Upper lobe of left lung (tissue), 6 donors: Measurements from ENCODE around the gene KIF26B. TPM values are rescaled to one million over a fixed set of nuclear protein-coding genes. Genes with fewer than 3 reads are reported as not detected.

Experiments
- ATAC-seq, 2 donors: fragments of 200-7000 bp; cut with Tn5 transposase; one replicate each; pipeline ENCODE4 v1.9.1; 2022; ENCODE audit warnings: mild to moderate bottlenecking in 2 of 2, moderate library complexity in 2 of 2; ENCODE audit not compliant: low FRiP score in 2 of 2
- DNase-seq, 2 donors: peaks; one replicate each; pipeline ENCODE4 v3.0.0-alpha.2; 2019 to 2020
- H3K27ac ChIP-seq, 4 donors: fragments of 200-600 bp; sonication (generic); one replicate each; pipeline ENCODE4 v1.5.1; 2016 to 2019
- H3K27me3 ChIP-seq, 4 donors: fragments of 200-600 bp; sonication (generic); one replicate each; pipeline ENCODE4 v1.5.1; 2017 to 2019
- H3K36me3 ChIP-seq, 4 donors: fragments of 200-600 bp; sonication (generic); one replicate each; pipeline ENCODE4 v1.5.1; 2016 to 2019
- H3K4me1 ChIP-seq, 4 donors: fragments of 200-600 bp; sonication (generic); one replicate each; pipeline ENCODE4 v1.5.1; 2018 to 2019
- H3K4me3 ChIP-seq, 4 donors: fragments of 200-600 bp; sonication (generic); one replicate each; pipeline ENCODE4 v1.5.1; 2017 to 2019; ENCODE audit warnings: mild to moderate bottlenecking in 2 of 4, moderate library complexity in 1 of 4
- H3K9me3 ChIP-seq, 4 donors: fragments of 200-600 bp; sonication (generic); one replicate each; pipeline ENCODE4 v1.5.1; 2018 to 2019
- CTCF ChIP-seq, 6 experiments: fragments of 450-650 bp in 4 of 6; fragments of 200-600 bp in 2 of 6; sonication (generic) in 2 of 6; IDR thresholded peaks; one replicate each; pipeline ENCODE4 v1.5.1; 2016 to 2019; ENCODE audit warnings: antibody characterized with exemption in 6 of 6
- EP300 ChIP-seq, 4 donors: sonication (generic); formaldehyde crosslinking; IDR thresholded peaks; one replicate each; pipeline ENCODE4 v1.5.1; 2017; ENCODE audit warnings: antibody characterized with exemption in 4 of 4, control low read depth in 2 of 4
- POLR2A ChIP-seq, 4 donors: fragments of 450-650 bp; IDR thresholded peaks; one replicate each; pipeline ENCODE4 v1.5.1; 2016 to 2017; ENCODE audit warnings: antibody characterized with exemption in 4 of 4, mild to moderate bottlenecking in 2 of 4
- POLR2AphosphoS5 ChIP-seq, 2 donors: sonication (generic); formaldehyde crosslinking; IDR thresholded peaks; one replicate each; pipeline ENCODE4 v1.5.1; 2017; ENCODE audit warnings: antibody characterized with exemption in 2 of 2
- WGBS, 2 donors: methylation state at CpG; one replicate each; pipeline ENCODE4 v1.1.5; 2017 to 2018; 5-methylcytosine and 5-hydroxymethylcytosine counted together
- total RNA-seq, 6 donors: library from RNA; depleted of rRNA in 4 of 6; stranded (reverse); fragments of >200 nt in 4 of 6; gene quantifications; one replicate each; pipeline versions ENCODE4 v1.1.0 to v1.2.1, GENCODE V29; 2016 to 2021
- donor health status: DM: no; HTN: no; CAD: no; lungs with moderate emphysema.
- donor health status: DM: no; HTN: yes; CAD: no; lungs with severe emphysema.

KIF26B gene
- total RNA-seq, 6 donors from 2014 or later, result 1.2 to 4.3 (median 2.1) TPM

GRCh38 chr1:245373131-245373530 lies 218.3 kb downstream of the KIF26B start:
- ATAC-seq (no peak), DNase-seq (no peak)
- TF ChIP-seq CTCF (IDR thresholded peaks at IDR 0.05) (no peak), EP300 (IDR thresholded peaks at IDR 0.05) (no peak), POLR2AphosphoS5 (IDR thresholded peaks at IDR 0.05) (no peak), POLR2A (IDR thresholded peaks at IDR 0.05) (no peak)
- no peaks in the 10 kb centered on the region for H3K27me3 ChIP-seq
- H3K9me3 ChIP-seq, result no peaks in the 10 kb centered on the region
- no peaks in the 10 kb centered on the region for H3K4me1 ChIP-seq
- H3K4me3 ChIP-seq, result no peak overlapping the region
- no peaks in the 10 kb centered on the region for H3K36me3 ChIP-seq
- 73 to 86% methylated on average over 4 of the region's 4 CpGs for WGBS, 2 donors
- no peak overlapping the region for H3K27ac ChIP-seq

- no peaks in the 10 kb centered on the region for H3K9me3 ChIP-seq
- no peak overlapping the region for H3K27ac ChIP-seq
- ATAC-seq, result no peak
- no peaks in the 10 kb centered on the region for H3K4me1 ChIP-seq
- no peak for DNase-seq
- no peak overlapping the region for H3K4me3 ChIP-seq
- TF ChIP-seq EP300 (IDR thresholded peaks at IDR 0.05) (no peak), POLR2A (IDR thresholded peaks at IDR 0.05) (no peak), CTCF (IDR thresholded peaks at IDR 0.05) (no peak), POLR2AphosphoS5 (IDR thresholded peaks at IDR 0.05) (no peak)
- 86 to 89% methylated on average over 12 of the region's 12 CpGs for WGBS, 2 donors
- no peaks in the 10 kb centered on the region for H3K36me3 ChIP-seq
- H3K27me3 ChIP-seq, result no peaks in the 10 kb centered on the region
Measured at GRCh38 chr1:245375789-245376460, 221.1 kb downstream of the KIF26B start.

- ATAC-seq (no peak), DNase-seq (no peak)
- H3K27ac ChIP-seq, result no peak overlapping the region
- H3K4me1 ChIP-seq, result no peaks in the 10 kb centered on the region
- 78 to 82% methylated on average over 5 of the region's 5 CpGs for WGBS, 2 donors
- no peak for TF ChIP-seq CTCF (IDR thresholded peaks at IDR 0.05)
- no peak for TF ChIP-seq EP300 (IDR thresholded peaks at IDR 0.05)
- no peak for TF ChIP-seq POLR2AphosphoS5 (IDR thresholded peaks at IDR 0.05)
- no peak for TF ChIP-seq POLR2A (IDR thresholded peaks at IDR 0.05)
- H3K9me3 ChIP-seq, result no peaks in the 10 kb centered on the region
- H3K27me3 ChIP-seq, result no peaks in the 10 kb centered on the region
- H3K4me3 ChIP-seq, result no peak overlapping the region
- H3K36me3 ChIP-seq, result no peaks in the 10 kb centered on the region
Measured at GRCh38 chr1:245377854-245378253, 223.1 kb downstream of the KIF26B start.

DNA sequence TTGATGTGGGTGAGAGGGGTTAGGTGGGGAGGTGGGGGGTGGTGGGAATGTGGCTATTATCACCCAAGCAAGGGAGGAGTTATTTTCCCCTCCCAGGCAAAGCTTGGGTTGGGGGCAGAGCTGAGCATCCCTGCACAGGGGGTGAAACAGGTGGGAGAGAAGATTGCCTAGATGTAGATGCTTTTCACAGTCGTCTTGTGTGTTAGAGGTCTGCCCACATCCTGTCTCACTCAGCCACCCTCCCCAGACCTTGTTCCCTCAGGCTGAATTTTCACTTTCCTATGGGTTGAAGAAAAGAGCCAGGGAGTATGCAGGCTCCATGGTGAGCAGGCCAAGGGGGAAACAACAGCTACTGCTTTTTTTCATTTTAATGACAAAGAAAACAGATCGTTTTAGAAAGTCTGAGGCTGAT lies 223.5 kb downstream of the KIF26B start:
- H3K4me3 ChIP-seq, result no peak overlapping the region
- H3K9me3 ChIP-seq, result no peaks in the 10 kb centered on the region
- TF ChIP-seq EP300 (IDR thresholded peaks at IDR 0.05), result no peak
- no peak for TF ChIP-seq POLR2AphosphoS5 (IDR thresholded peaks at IDR 0.05)
- no peak for TF ChIP-seq CTCF (IDR thresholded peaks at IDR 0.05)
- no peak for TF ChIP-seq POLR2A (IDR thresholded peaks at IDR 0.05)
- DNase-seq (no peak), ATAC-seq (no peak)
- no peak overlapping the region for H3K27ac ChIP-seq
- H3K27me3 ChIP-seq, result no peaks in the 10 kb centered on the region
- no peaks in the 10 kb centered on the region for H3K4me1 ChIP-seq
- WGBS, 2 donors, result 29 to 41% methylated on average over 2 of the region's 2 CpGs
- no peaks in the 10 kb centered on the region for H3K36me3 ChIP-seq

DNA sequence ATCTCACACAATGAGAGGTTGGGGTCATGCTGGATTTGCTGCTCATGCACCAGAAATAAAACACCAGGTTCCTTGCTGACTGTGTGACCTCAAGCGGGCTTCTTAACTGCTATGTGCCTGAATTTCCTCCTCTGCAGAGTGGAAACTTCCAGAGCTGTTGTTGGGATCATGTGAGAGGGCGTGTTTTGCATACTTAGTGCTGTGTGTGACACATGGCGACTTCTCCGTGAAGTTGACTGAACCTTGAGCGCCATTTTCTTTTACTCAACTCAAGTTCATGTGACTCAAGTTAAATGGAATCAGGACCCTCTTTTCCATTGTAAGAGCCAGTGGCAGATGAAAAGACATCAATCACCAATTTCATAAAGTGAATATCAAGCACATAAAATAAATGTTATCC lies 224.0 kb downstream of the KIF26B start:
- Histone ChIP-seq H3K27ac (no peak overlapping the region), H3K27me3 (no peaks in the 10 kb centered on the region), H3K4me1 (no peaks in the 10 kb centered on the region), H3K4me3 (no peak overlapping the region), H3K36me3 (no peaks in the 10 kb centered on the region), H3K9me3 (no peaks in the 10 kb centered on the region)
- TF ChIP-seq EP300 (IDR thresholded peaks at IDR 0.05) (no peak), CTCF (IDR thresholded peaks at IDR 0.05) (no peak), POLR2AphosphoS5 (IDR thresholded peaks at IDR 0.05) (no peak), POLR2A (IDR thresholded peaks at IDR 0.05) (no peak)
- DNase-seq, result no peak
- 96 to 100% methylated on average over 5 of the region's 5 CpGs for WGBS, 2 donors
- ATAC-seq, result no peak
